ENCODE results near the gene SYNGR1. TPM values are rescaled to one million over a fixed set of nuclear protein-coding genes. Genes with fewer than 3 reads are reported as not detected.

The SYNGR1 gene
- polyA plus RNA-seq, 3 donors, result 18.0 to 54.9 (median 39.6) TPM

- Histone ChIP-seq H3K9me3 (replicated peaks in 1 of 2; ENCODE audit: control insufficient read depth in 1 of 2, insufficient read depth in 1 of 2, low read length in 2 of 2) (no peaks in the 10 kb centered on the region), H4K20me1 (ENCODE audit: insufficient read depth, low read length) (no peaks in the 10 kb centered on the region), H3K4me3 (replicated peaks in 1 of 3; ENCODE audit: low read depth in 2 of 3, low read length in 3 of 3) (no peak overlapping the region), H3K4me1 (ENCODE audit: control insufficient read depth in 1 of 2, insufficient read depth in 2 of 2, low read length in 2 of 2) (peaks cover 26 to 32% of the 10 kb centered on the region in 2 donors), H2AFZ (ENCODE audit: insufficient read depth, low read depth, low read length, poor library complexity, severe bottlenecking) (no peak overlapping the region), H3K27me3 (ENCODE audit: control insufficient read depth in 2 of 2, insufficient read depth in 2 of 2, low read length in 2 of 2) (no peaks in the 10 kb centered on the region), H3K9ac (ENCODE audit: insufficient read depth, low read length, poor library complexity, severe bottlenecking) (no peak overlapping the region), H3K27ac (ENCODE audit: low read depth in 1 of 2, low read length in 2 of 2) (no peak overlapping the region), H3K79me2 (ENCODE audit: insufficient read depth, low read length) (no peaks in the 10 kb centered on the region), H3K4me2 (replicated peaks; ENCODE audit: extremely low read depth, low read length, poor library complexity, severe bottlenecking) (no peak overlapping the region), H3K36me3 (replicated peaks in 1 of 2; ENCODE audit: control insufficient read depth in 1 of 2, insufficient read depth in 2 of 2, low read length in 2 of 2) (no peaks in the 10 kb centered on the region)
- H3K27me3 Mint-ChIP-seq (ENCODE audit: low read depth in 3 of 3), result peaks cover 7 to 14% (median 10%) of the 10 kb centered on the region in 3 donors
- H3K4me1 Mint-ChIP-seq, result peaks cover 32% of the 10 kb centered on the region
- no peak for DNase-seq
- no peak for TF ChIP-seq CTCF (IDR thresholded peaks at IDR 0.05)
- WGBS (ENCODE audit: insufficient coverage), result 86% methylated on average over 9 of the region's 9 CpGs
- H3K4me3 Mint-ChIP-seq, result peak overlapping the region; percentile 8 to 21
- H3K27ac Mint-ChIP-seq, result peak overlapping the region in 3 of 7 donors; percentile 18 to 96 (median 91)
- intact Hi-C loops (cut with micrococcal nuclease), result no loop called here
- H3K36me3 Mint-ChIP-seq, result peaks cover 2 to 4% of the 10 kb centered on the region in 2 donors
- H3K9me3 Mint-ChIP-seq, result no peaks in the 10 kb centered on the region
Measured at GRCh38 chr22:39301108-39301507, 48.7 kb upstream of the SYNGR1 start.

- H3K27me3 ChIP-seq (ENCODE audit: control insufficient read depth in 2 of 2, insufficient read depth in 2 of 2, low read length in 2 of 2), result no peaks in the 10 kb centered on the region
- WGBS (ENCODE audit: insufficient coverage), result 75% methylated on average over 6 of the region's 7 CpGs
- H3K27ac Mint-ChIP-seq, result no peak overlapping the region
- H3K9me3 ChIP-seq (replicated peaks in 1 of 2; ENCODE audit: control insufficient read depth in 1 of 2, insufficient read depth in 1 of 2, low read length in 2 of 2), result no peaks in the 10 kb centered on the region
- H3K9me3 Mint-ChIP-seq, result no peaks in the 10 kb centered on the region
- DNase-seq, result no peak
- H3K36me3 ChIP-seq (replicated peaks in 1 of 2; ENCODE audit: control insufficient read depth in 1 of 2, insufficient read depth in 2 of 2, low read length in 2 of 2), result no peaks in the 10 kb centered on the region
- no peak overlapping the region for H3K4me2 ChIP-seq (replicated peaks; ENCODE audit: extremely low read depth, low read length, poor library complexity, severe bottlenecking)
- H3K27ac ChIP-seq (ENCODE audit: low read depth in 1 of 2, low read length in 2 of 2), result no peak overlapping the region
- no peak overlapping the region for H3K4me3 Mint-ChIP-seq
- H3K79me2 ChIP-seq (ENCODE audit: insufficient read depth, low read length), result no peaks in the 10 kb centered on the region
- intact Hi-C loops (cut with micrococcal nuclease), result no loop called here
- H3K4me3 ChIP-seq (replicated peaks in 1 of 3; ENCODE audit: low read depth in 2 of 3, low read length in 3 of 3), result no peak overlapping the region
- H3K4me1 Mint-ChIP-seq, result peaks cover 39% of the 10 kb centered on the region
- peaks cover 7 to 13% (median 10%) of the 10 kb centered on the region in 3 donors for H3K27me3 Mint-ChIP-seq (ENCODE audit: low read depth in 3 of 3)
- H4K20me1 ChIP-seq (ENCODE audit: insufficient read depth, low read length), result no peaks in the 10 kb centered on the region
- no peak overlapping the region for H3K9ac ChIP-seq (ENCODE audit: insufficient read depth, low read length, poor library complexity, severe bottlenecking)
- peaks cover 30 to 36% of the 10 kb centered on the region in 2 donors for H3K4me1 ChIP-seq (ENCODE audit: control insufficient read depth in 1 of 2, insufficient read depth in 2 of 2, low read length in 2 of 2)
- no peak overlapping the region for H2AFZ ChIP-seq (ENCODE audit: insufficient read depth, low read depth, low read length, poor library complexity, severe bottlenecking)
- TF ChIP-seq CTCF (IDR thresholded peaks at IDR 0.05), result no peak
- peaks cover 2 to 4% of the 10 kb centered on the region in 2 donors for H3K36me3 Mint-ChIP-seq
Measured at GRCh38 chr22:39301926-39302325, 47.9 kb upstream of the SYNGR1 start.

Measured in CD14-positive monocyte (primary cell).